ENCODE measurements around the gene MEGF6.

MEGF6 gene

DNA sequence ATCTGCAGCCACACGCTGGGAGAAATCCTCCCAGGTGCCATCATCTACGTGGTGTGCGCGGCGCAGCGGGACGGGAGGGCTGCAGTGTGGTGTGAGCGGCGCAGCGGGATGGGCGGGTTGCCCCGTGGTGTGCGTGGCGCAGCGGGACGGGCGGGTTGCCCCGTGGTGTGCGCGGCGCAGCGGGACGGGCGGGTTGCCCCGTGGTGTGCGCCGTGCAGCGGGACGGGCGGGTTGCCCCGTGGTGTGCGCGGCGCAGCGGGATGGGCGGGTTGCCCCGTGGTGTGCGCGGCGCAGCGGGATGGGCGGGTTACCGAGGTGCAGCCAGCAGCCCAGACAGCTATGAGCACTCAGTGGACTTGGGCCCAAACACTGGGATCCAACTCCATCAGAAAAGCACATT, 33.9 kb upstream of the MEGF6 start:
- Histone ChIP-seq H3K36me3 (ENCODE audit: control insufficient read depth, insufficient read depth, low read length) (no peaks in the 10 kb centered on the region), H3K4me3 (ENCODE audit: low read length) (no peak overlapping the region), H3K27me3 (ENCODE audit: control insufficient read depth, insufficient read depth, low read length) (no peaks in the 10 kb centered on the region; the same call in 1 of the 2 replicates), H3K9me3 (ENCODE audit: control insufficient read depth, insufficient read depth, low read length) (no peaks in the 10 kb centered on the region), H3K4me1 (ENCODE audit: control insufficient read depth, insufficient read depth, low read length) (no peaks in the 10 kb centered on the region), H3K27ac (ENCODE audit: low read length) (no peak overlapping the region)
- no CpG with 5 or more reads among the region's 43 CpGs for WGBS (ENCODE audit: insufficient coverage, insufficient read length)
- no peak for DNase-seq (ENCODE audit: low read depth, low spot score)

DNA sequence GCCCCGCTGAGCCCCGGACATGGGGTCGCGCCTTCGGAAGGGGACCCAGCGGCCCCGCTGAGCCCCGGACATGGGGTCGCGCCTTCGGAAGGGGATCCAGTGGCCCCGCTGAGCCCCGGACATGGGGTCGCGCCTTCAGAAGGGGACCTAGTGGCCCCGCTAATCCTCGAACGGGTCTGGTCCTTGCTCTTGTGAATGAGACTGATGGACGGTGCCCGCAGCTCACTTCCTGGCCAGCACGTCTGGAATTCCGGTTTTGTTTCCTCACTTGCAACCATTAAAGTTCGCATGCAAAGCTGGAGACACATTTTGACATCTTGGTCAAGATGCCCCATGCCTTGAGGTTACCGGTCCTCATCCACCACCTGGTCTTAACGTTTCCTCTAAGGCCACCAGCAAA, 33.0 kb upstream of the MEGF6 start:
- DNase-seq (ENCODE audit: low read depth, low spot score): no peak
- Histone ChIP-seq H3K27ac (ENCODE audit: low read length) (no peak overlapping the region), H3K9me3 (ENCODE audit: control insufficient read depth, insufficient read depth, low read length) (no peaks in the 10 kb centered on the region), H3K27me3 (ENCODE audit: control insufficient read depth, insufficient read depth, low read length) (no peaks in the 10 kb centered on the region), H3K36me3 (ENCODE audit: control insufficient read depth, insufficient read depth, low read length) (peaks cover 3% of the 10 kb centered on the region; the same call in 1 of the 2 replicates), H3K4me1 (ENCODE audit: control insufficient read depth, insufficient read depth, low read length) (no peaks in the 10 kb centered on the region), H3K4me3 (ENCODE audit: low read length) (no peak overlapping the region)
- no CpG with 5 or more reads among the region's 25 CpGs for WGBS (ENCODE audit: insufficient coverage, insufficient read length)

DNA sequence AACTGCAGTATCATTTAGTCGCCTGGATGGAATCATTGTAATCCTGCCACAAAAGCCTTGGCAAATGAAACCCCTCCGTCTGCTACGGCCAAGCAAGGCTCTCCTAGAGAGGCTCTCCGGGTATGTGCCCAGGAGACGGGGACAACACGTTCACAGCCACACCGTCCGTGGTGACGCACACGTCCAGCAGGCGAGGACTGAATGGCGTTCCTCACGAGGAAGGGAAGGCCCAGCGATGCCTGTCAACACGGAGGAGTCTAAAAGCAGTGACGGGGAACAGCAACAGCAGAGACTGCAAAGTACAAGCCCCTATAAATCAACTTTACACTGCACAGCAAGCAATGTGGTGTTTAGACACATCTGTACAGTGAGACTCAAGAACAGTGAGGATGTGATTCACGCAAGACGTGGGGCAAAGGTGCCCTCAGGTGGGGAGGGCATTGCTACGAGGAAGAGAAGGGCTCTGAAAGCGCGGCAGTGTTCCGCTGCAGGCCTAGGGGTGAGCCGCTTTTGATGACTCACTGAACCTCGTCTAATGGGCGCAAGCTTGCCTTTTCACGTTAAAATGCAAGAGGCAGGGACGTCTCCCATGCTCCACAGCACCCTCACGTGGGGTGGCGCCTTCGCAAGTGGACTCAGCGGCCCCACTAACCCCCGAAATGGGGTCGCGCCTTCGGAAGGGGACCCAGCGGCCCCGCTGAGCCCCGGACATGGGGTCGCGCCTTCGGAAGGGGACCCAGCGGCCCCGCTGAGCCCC, 31.8 kb upstream of the MEGF6 start:
- Histone ChIP-seq H3K4me1 (ENCODE audit: control insufficient read depth, insufficient read depth, low read length) (no peaks in the 10 kb centered on the region), H3K9me3 (ENCODE audit: control insufficient read depth, insufficient read depth, low read length) (no peaks in the 10 kb centered on the region), H3K36me3 (ENCODE audit: control insufficient read depth, insufficient read depth, low read length) (peaks cover 3% of the 10 kb centered on the region; the same call in 1 of the 2 replicates), H3K27ac (ENCODE audit: low read length) (no peak overlapping the region), H3K4me3 (ENCODE audit: low read length) (no peak overlapping the region), H3K27me3 (ENCODE audit: control insufficient read depth, insufficient read depth, low read length) (no peaks in the 10 kb centered on the region)
- no peak for DNase-seq (ENCODE audit: low read depth, low spot score)
- WGBS (ENCODE audit: insufficient coverage, insufficient read length): no CpG with 5 or more reads among the region's 43 CpGs

DNA sequence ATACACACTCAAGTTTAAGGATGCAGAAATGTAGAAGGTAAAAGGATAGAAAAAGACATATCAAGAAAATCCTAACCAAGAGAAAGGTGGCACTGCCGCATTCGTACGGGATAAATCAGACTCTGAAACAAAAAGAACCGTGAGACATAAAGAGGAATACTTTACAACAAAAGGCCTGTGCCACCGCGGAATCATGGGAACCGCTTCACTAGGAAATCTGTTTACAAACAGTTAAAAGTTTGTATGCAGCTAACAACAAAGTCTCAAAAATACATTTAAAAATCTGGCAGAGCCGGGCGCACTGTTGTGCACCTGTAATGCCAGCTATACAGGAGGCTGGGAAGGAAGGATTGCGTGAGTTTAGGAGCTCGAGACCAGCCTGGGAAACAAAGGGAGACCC, 30.5 kb upstream of the MEGF6 start:
- no peak for DNase-seq (ENCODE audit: low read depth, low spot score)
- WGBS (ENCODE audit: insufficient coverage, insufficient read length): no CpG with 5 or more reads among the region's 11 CpGs
- Histone ChIP-seq H3K27ac (ENCODE audit: low read length) (no peak overlapping the region), H3K27me3 (ENCODE audit: control insufficient read depth, insufficient read depth, low read length) (no peaks in the 10 kb centered on the region), H3K4me3 (ENCODE audit: low read length) (no peak overlapping the region), H3K9me3 (ENCODE audit: control insufficient read depth, insufficient read depth, low read length) (no peaks in the 10 kb centered on the region), H3K36me3 (ENCODE audit: control insufficient read depth, insufficient read depth, low read length) (peaks cover 3% of the 10 kb centered on the region; the same call in 1 of the 2 replicates), H3K4me1 (ENCODE audit: control insufficient read depth, insufficient read depth, low read length) (no peaks in the 10 kb centered on the region)

DNA sequence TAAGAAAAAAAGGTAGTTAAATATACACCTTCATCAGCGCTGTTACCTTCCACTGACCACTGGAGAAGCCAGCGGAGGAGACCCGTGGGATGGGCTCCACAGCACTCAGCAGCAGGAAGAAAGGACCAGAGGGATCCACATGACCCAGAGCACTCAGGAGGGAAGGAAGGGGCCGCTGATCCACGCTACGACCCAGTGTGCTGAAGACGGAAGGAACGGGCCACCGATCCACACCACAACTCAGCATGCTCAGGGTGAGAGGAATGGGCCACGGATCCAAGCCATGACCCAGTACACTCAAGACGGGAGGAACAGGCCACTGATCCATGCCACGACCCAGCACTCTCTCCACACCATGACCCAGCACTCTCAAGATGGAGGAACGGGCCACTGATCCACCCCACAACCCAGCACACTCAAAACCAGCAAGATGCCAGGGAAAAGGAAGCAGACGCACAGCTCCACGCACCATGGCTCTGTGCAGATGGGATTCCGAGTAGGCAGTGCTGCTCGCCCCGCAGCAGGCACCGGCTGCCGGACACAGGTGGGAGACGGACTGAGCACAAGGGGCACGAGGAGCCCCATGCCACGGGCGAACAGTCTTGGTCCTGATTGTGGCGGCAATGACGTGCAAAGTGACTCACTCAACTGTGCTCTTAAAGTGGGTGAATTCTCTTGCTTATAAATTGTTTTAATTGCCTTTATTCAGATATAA, 29.9 kb upstream of the MEGF6 start:
- peaks cover 3% of the 10 kb centered on the region; the same call in 1 of the 2 replicates for H3K36me3 ChIP-seq (ENCODE audit: control insufficient read depth, insufficient read depth, low read length)
- no CpG with 5 or more reads among the region's 26 CpGs for WGBS (ENCODE audit: insufficient coverage, insufficient read length)

DNA sequence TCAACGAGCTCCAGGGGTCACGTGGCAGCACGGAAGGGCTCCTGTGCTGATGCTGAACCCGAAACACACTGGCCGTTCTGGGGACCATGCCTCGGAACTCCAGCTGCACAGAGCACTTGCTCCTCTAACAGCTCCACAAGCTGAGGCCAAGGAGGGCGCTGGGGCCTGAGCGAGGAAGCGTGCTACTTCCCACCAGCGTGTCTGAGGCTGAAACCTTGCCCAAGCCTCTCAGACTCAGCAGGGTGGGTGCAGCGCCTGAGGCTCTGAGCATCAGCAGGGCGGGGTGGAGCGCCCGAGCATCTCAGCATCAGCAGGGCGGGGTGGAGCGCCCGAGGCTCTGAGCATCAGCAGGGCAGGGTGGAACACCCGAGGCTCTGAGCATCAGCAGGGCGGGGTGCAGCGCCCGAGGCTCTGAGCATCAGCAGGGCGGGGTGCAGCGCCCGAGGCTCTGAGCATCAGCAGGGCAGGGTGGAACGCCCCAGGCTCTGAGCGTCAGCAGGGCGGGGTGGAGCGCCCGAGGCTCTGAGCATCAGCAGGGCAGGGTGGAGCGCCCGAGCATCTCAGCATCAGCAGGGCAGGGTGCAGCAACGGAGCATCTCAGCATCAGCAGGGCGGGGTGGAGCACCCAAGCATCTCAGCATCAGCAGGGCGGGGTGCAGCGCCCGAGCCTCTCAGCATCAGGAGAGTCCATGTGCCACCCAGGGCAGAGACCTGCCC, 29.0 kb upstream of the MEGF6 start:
- WGBS (ENCODE audit: insufficient coverage, insufficient read length): no CpG with 5 or more reads among the region's 36 CpGs
- Histone ChIP-seq H3K4me1 (ENCODE audit: control insufficient read depth, insufficient read depth, low read length) (no peaks in the 10 kb centered on the region), H3K4me3 (ENCODE audit: low read length) (no peak overlapping the region), H3K27me3 (ENCODE audit: control insufficient read depth, insufficient read depth, low read length) (no peaks in the 10 kb centered on the region), H3K9me3 (ENCODE audit: control insufficient read depth, insufficient read depth, low read length) (no peaks in the 10 kb centered on the region), H3K27ac (ENCODE audit: low read length) (no peak overlapping the region), H3K36me3 (ENCODE audit: control insufficient read depth, insufficient read depth, low read length) (peaks cover 3% of the 10 kb centered on the region; the same call in 1 of the 2 replicates)
- DNase-seq (ENCODE audit: low read depth, low spot score): no peak

More for the DNA sequence above, 29.9 kb upstream of the MEGF6 start:
- no peaks in the 10 kb centered on the region for H3K9me3 ChIP-seq (ENCODE audit: control insufficient read depth, insufficient read depth, low read length)
- DNase-seq (ENCODE audit: low read depth, low spot score): no peak
- no peak overlapping the region for H3K4me3 ChIP-seq (ENCODE audit: low read length)
- H3K27me3 ChIP-seq (ENCODE audit: control insufficient read depth, insufficient read depth, low read length): no peaks in the 10 kb centered on the region
- no peak overlapping the region for H3K27ac ChIP-seq (ENCODE audit: low read length)
- no peaks in the 10 kb centered on the region for H3K4me1 ChIP-seq (ENCODE audit: control insufficient read depth, insufficient read depth, low read length)

DNA sequence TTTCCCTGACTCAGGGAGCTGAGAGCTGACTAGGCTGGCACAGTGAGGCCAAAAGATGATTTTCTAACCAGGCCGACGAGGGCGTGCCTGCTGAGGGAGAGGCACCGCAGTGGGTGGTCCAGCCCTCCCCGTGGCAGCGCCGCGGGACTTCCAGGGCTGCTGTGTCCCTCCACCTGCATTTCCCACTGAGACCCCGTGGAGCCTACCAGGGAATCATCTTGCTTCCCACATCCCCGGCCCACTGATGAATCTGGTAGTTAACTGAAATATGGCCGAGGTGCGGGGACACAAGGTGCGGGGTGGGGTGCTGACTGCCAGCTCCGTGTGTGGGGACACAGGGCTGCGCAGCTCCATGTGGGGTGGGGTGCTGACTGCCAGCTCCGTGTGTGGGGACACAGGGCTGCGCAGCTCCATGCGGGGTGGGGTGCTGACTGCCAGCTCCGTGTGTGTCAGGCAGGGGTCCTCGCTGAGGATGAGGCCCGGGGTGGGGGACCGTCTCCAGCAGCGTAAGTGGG, 28.1 kb upstream of the MEGF6 start:
- DNase-seq (ENCODE audit: low read depth, low spot score): no peak
- Histone ChIP-seq H3K27me3 (ENCODE audit: control insufficient read depth, insufficient read depth, low read length) (no peaks in the 10 kb centered on the region), H3K36me3 (ENCODE audit: control insufficient read depth, insufficient read depth, low read length) (peaks cover 3% of the 10 kb centered on the region; the same call in 1 of the 2 replicates), H3K4me1 (ENCODE audit: control insufficient read depth, insufficient read depth, low read length) (no peaks in the 10 kb centered on the region), H3K9me3 (ENCODE audit: control insufficient read depth, insufficient read depth, low read length) (no peaks in the 10 kb centered on the region), H3K4me3 (ENCODE audit: low read length) (no peak overlapping the region), H3K27ac (ENCODE audit: low read length) (no peak overlapping the region)
- WGBS (ENCODE audit: insufficient coverage, insufficient read length): no CpG with 5 or more reads among the region's 23 CpGs

DNA sequence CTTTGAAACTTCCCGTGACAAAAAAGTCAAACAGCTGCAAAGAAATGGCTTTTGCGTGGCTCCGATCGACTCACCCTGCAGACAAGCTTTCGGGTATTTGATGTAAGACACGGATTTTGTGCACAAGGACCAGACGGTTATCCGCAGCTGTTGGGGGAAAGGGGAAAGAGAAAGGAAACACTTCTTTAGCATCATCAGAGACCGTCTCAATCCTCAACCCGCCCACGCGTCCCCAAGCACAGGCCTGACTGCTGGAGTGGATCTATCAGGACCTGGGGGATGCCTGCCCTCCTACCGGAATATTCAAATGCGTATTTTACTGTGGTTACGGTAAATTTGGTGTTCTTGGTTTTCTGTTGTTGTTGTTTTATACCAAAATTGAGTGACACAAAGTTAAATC, 27.4 kb upstream of the MEGF6 start:
- Histone ChIP-seq H3K9me3 (ENCODE audit: control insufficient read depth, insufficient read depth, low read length) (no peaks in the 10 kb centered on the region), H3K4me3 (ENCODE audit: low read length) (no peak overlapping the region), H3K36me3 (ENCODE audit: control insufficient read depth, insufficient read depth, low read length) (peaks cover 3% of the 10 kb centered on the region; the same call in 1 of the 2 replicates), H3K27ac (ENCODE audit: low read length) (no peak overlapping the region), H3K4me1 (ENCODE audit: control insufficient read depth, insufficient read depth, low read length) (no peaks in the 10 kb centered on the region), H3K27me3 (ENCODE audit: control insufficient read depth, insufficient read depth, low read length) (no peaks in the 10 kb centered on the region)
- DNase-seq (ENCODE audit: low read depth, low spot score): no peak
- no CpG with 5 or more reads among the region's 15 CpGs for WGBS (ENCODE audit: insufficient coverage, insufficient read length)

DNA sequence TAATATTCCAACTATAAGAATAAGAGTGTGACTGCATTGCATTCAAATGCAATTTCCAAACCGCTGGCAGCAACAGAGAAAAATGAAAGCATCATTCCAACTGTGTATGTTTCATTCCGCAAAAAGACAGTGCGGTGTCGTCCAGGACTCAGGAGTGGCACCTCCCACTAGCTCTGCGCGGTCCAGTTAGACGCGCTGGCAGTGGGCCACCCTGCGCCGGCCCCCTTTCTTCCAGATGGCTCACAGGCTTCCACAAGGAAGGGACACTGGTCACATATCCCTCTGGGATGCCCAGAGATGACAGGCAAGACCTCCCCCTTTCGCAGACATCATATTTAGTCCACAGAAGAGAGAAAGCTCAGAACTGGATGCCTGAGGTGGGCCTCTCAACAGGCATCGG, 26.7 kb upstream of the MEGF6 start:
- WGBS (ENCODE audit: insufficient coverage, insufficient read length): no CpG with 5 or more reads among the region's 12 CpGs
- H3K9me3 ChIP-seq (ENCODE audit: control insufficient read depth, insufficient read depth, low read length): no peaks in the 10 kb centered on the region
- H3K27ac ChIP-seq (ENCODE audit: low read length): no peak overlapping the region
- H3K4me1 ChIP-seq (ENCODE audit: control insufficient read depth, insufficient read depth, low read length): no peaks in the 10 kb centered on the region
- no peak for DNase-seq (ENCODE audit: low read depth, low spot score)
- H3K36me3 ChIP-seq (ENCODE audit: control insufficient read depth, insufficient read depth, low read length): peaks cover 3% of the 10 kb centered on the region; the same call in 1 of the 2 replicates
- no peak overlapping the region for H3K4me3 ChIP-seq (ENCODE audit: low read length)
- no peaks in the 10 kb centered on the region for H3K27me3 ChIP-seq (ENCODE audit: control insufficient read depth, insufficient read depth, low read length)

DNA sequence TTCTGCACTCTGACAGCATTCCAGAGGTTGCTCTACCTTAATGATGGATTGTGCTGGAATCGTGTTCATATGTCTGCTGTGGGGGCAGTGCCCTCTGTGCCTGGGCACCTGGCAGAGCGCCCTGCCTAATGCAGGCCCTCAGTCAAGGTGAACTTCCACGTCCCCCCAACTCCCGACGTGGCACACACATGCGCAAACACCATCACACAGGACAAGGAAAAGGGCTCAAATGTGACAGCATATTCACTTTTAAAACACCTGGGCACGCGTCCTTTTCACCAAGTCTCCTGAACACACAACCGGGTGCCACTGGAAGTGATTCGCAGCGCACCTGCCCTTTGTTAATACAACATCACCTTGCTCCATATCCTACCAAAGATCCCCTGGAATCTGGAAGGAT, 25.2 kb upstream of the MEGF6 start:
- Histone ChIP-seq H3K4me3 (ENCODE audit: low read length) (no peak overlapping the region), H3K4me1 (ENCODE audit: control insufficient read depth, insufficient read depth, low read length) (no peaks in the 10 kb centered on the region; the same call in 1 of the 2 replicates), H3K27me3 (ENCODE audit: control insufficient read depth, insufficient read depth, low read length) (no peaks in the 10 kb centered on the region), H3K27ac (ENCODE audit: low read length) (no peak overlapping the region), H3K36me3 (ENCODE audit: control insufficient read depth, insufficient read depth, low read length) (peaks cover 3% of the 10 kb centered on the region; the same call in 1 of the 2 replicates), H3K9me3 (ENCODE audit: control insufficient read depth, insufficient read depth, low read length) (no peaks in the 10 kb centered on the region)
- DNase-seq (ENCODE audit: low read depth, low spot score): no peak
- WGBS (ENCODE audit: insufficient coverage, insufficient read length): no CpG with 5 or more reads among the region's 11 CpGs
